GM12873 (cell line): Measurements from ENCODE around the gene RSAD2.

ENCODE experiments used
- TF ChIP-seq, protein P1 (sequence below): IDR thresholded peaks from 2 replicates; pipeline ENCODE4 v1.5.1; 2012; ENCODE audit warnings: low read depth, mild to moderate bottlenecking, moderate library complexity, low read length, control low read depth; ENCODE audit not compliant: insufficient read depth; ENCODE audit errors: missing control alignments

Gene RSAD2

DNA sequence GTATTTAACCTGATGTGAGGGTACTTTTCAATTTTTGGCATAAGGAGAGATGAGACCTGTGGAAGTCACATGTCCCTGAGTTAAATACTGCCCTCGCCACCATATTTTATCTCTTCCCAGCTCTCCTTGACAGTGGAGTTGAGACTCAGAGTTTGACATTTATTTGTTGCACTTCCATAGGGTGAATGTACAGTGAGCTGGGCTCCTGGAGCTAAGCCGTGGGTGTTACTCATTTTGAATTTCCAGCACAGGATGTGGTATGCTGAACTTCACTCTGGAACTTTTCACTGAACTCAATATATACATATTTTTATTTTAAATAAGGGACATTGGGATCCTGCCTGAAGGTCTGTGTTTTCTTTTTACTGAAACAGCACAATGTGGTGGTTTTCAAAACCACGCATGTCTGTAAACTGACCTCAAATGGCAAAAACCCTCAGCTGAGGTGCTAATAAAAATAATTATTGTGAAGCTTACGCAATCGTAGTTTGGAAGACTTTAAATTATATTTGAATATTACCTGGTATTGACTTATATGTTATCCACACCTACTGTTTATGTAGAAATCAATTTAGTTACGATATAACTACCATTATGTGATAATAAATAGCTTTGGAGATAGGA lies 51.7 kb downstream of the RSAD2 start:
- TF ChIP-seq, protein P1, sequence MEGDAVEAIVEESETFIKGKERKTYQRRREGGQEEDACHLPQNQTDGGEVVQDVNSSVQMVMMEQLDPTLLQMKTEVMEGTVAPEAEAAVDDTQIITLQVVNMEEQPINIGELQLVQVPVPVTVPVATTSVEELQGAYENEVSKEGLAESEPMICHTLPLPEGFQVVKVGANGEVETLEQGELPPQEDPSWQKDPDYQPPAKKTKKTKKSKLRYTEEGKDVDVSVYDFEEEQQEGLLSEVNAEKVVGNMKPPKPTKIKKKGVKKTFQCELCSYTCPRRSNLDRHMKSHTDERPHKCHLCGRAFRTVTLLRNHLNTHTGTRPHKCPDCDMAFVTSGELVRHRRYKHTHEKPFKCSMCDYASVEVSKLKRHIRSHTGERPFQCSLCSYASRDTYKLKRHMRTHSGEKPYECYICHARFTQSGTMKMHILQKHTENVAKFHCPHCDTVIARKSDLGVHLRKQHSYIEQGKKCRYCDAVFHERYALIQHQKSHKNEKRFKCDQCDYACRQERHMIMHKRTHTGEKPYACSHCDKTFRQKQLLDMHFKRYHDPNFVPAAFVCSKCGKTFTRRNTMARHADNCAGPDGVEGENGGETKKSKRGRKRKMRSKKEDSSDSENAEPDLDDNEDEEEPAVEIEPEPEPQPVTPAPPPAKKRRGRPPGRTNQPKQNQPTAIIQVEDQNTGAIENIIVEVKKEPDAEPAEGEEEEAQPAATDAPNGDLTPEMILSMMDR: no peak

GRCh38 chr2:6930923-6931647 lies 53.5 kb downstream of the RSAD2 start:
- TF ChIP-seq, protein P1: no peak

DNA sequence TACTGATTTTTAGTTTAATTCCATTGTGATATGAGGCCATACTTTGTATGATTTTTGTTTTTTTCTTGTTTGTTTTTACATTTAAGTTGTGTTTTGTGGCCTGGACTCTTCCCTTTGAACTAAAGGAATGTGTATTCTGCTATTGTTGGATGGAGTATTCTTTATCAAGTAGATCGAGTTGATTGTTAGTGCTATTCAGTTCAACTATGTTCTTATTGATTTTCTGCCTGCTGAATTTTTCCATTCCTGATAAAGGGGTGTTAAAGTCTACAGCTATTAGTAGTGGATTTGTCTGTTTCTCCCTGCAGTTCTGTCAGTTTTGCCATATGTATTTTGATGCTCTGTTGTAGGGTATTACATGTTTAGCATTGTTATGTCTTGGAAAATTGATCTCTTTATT lies 54.2 kb downstream of the RSAD2 start:
- TF ChIP-seq, protein P1: no peak

DNA sequence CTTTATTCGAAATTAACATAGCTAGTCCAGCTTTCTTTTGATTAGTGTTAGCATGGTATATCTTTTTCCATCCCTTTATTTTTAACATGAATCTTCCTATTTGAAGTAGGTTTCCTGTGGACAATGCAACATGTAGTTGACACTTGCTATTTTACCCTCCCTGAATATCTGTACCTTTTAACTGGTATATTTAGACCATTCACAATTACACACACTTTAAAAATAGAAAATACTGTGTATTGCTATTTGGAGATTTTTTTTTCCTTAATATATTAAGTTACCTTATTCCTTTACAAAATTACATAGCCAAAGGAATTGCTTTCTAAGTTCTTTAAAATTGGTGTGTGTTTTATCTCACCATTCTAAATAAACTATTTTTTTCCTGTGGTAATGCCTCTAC lies 54.6 kb downstream of the RSAD2 start:
- TF ChIP-seq, protein P1: no peak

- TF ChIP-seq, protein P1: no peak
Measured at GRCh38 chr2:6932828-6933227, 55.3 kb downstream of the RSAD2 start.

DNA sequence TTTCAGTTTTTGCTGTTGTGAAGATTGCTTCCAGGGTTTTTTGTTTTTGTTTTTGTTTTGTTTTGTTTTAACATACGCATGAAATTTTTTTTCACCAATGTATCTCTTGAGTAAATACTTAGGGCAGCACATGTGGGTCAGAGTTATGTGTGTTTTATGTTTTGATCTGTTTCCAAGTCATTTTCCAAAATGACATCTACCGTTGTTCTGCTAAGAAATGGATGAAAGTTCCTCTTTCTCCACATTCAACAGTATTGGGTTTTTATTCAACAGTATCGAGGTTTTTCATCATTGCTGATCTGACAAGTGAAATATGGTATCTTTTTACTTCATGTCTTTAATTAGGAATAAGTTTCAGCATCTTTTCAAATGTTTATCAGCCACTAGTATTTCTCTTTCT lies 56.3 kb downstream of the RSAD2 start:
- TF ChIP-seq, protein P1: no peak

- TF ChIP-seq, protein P1: no peak
Measured at GRCh38 chr2:6934345-6934744, 56.8 kb downstream of the RSAD2 start.
